ENCODE measurements around the gene SZT2. TPM values are rescaled to one million over a fixed set of nuclear protein-coding genes. Genes with fewer than 3 reads are reported as not detected.

The SZT2 gene
- total and polyA plus RNA-seq, 2 of the 13 experiments (the other 11 are each of a cell fraction or from before 2014, with no cell fraction given), result 8.0 to 8.8 TPM

DNA sequence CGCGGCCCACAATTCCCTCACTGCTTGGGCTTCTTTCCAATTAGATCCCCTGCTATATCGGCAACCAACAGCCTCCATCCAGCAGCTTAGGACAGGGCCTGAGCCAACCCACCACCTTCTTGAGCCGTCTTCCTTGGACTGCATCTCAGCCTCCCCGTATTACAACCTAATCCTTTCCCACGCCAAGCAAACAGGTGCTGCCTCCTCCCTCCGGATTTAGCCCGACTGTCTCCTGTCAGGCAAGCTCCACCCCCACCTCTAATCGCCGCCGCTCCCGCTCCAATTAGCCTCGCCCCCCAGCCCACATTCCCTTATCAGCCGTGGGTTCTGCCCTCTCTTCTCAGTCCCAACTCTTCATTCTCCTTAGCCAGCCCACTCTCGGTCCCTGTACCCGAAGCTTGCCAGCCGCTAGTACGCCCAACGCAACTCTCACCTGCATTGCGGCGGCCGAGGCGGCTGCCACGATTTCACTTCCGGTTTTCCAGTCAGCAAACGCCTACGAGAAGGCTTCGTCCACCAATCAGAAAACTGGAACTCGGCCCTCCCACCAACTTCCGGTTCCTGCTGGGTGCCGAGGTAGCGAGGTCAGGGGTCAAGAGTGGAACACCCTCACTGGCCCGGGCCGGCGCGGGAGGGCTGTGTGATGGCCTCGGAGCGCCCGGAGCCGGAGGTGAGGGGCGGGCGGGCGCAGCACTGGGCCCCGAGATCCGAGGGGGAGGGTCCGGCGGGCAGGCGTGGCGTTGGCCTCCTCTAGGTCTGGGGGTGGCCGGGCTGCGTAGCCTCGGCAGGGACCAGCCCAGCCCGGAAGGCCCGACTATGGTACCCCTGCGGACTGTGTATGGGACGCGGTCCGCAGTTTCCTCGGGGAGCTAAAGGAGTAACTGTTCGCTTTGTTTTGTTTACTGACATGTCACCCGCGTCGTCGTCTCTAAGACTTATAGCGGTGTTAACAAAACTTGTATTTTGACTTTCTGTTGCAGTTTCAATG lies at the start of gene SZT2, which contains the start of gene MED8 (continued):
- TF ChIP-seq, protein P1, sequence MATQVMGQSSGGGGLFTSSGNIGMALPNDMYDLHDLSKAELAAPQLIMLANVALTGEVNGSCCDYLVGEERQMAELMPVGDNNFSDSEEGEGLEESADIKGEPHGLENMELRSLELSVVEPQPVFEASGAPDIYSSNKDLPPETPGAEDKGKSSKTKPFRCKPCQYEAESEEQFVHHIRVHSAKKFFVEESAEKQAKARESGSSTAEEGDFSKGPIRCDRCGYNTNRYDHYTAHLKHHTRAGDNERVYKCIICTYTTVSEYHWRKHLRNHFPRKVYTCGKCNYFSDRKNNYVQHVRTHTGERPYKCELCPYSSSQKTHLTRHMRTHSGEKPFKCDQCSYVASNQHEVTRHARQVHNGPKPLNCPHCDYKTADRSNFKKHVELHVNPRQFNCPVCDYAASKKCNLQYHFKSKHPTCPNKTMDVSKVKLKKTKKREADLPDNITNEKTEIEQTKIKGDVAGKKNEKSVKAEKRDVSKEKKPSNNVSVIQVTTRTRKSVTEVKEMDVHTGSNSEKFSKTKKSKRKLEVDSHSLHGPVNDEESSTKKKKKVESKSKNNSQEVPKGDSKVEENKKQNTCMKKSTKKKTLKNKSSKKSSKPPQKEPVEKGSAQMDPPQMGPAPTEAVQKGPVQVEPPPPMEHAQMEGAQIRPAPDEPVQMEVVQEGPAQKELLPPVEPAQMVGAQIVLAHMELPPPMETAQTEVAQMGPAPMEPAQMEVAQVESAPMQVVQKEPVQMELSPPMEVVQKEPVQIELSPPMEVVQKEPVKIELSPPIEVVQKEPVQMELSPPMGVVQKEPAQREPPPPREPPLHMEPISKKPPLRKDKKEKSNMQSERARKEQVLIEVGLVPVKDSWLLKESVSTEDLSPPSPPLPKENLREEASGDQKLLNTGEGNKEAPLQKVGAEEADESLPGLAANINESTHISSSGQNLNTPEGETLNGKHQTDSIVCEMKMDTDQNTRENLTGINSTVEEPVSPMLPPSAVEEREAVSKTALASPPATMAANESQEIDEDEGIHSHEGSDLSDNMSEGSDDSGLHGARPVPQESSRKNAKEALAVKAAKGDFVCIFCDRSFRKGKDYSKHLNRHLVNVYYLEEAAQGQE (IDR thresholded peaks at IDR 0.05; ENCODE audit: borderline replicate concordance in 1 of 2, low read depth in 1 of 2, low read length in 2 of 2), result no peak; a peak in 1 of 4 replicates
- TF ChIP-seq ZNF207 (IDR thresholded peaks at IDR 0.05; ENCODE audit: borderline replicate concordance), result no peak
- no peak for TF ChIP-seq NFE2 (CRISPR knock-in tag; IDR thresholded peaks at IDR 0.05)
- no peak; the same call in 1 of the 2 replicates for TF ChIP-seq ZNF772 (CRISPR knock-in tag; IDR thresholded peaks at IDR 0.05)
- no peak; the same call in 1 of the 2 replicates for TF ChIP-seq ZNF20 (CRISPR knock-in tag; IDR thresholded peaks at IDR 0.05)
- TF ChIP-seq CBX2 (IDR thresholded peaks at IDR 0.05; ENCODE audit: low read depth, low read length), result no peak
- TF ChIP-seq CBX2 (CRISPR knock-in tag; IDR thresholded peaks at IDR 0.05; ENCODE audit: low read depth), result no peak
- no peak for TF ChIP-seq ZKSCAN1 (IDR thresholded peaks at IDR 0.05; ENCODE audit: low read length)
- TF ChIP-seq, protein P2, sequence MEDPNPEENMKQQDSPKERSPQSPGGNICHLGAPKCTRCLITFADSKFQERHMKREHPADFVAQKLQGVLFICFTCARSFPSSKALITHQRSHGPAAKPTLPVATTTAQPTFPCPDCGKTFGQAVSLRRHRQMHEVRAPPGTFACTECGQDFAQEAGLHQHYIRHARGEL (CRISPR knock-in tag; IDR thresholded peaks at IDR 0.05), result no peak
- TF ChIP-seq, protein P3, sequence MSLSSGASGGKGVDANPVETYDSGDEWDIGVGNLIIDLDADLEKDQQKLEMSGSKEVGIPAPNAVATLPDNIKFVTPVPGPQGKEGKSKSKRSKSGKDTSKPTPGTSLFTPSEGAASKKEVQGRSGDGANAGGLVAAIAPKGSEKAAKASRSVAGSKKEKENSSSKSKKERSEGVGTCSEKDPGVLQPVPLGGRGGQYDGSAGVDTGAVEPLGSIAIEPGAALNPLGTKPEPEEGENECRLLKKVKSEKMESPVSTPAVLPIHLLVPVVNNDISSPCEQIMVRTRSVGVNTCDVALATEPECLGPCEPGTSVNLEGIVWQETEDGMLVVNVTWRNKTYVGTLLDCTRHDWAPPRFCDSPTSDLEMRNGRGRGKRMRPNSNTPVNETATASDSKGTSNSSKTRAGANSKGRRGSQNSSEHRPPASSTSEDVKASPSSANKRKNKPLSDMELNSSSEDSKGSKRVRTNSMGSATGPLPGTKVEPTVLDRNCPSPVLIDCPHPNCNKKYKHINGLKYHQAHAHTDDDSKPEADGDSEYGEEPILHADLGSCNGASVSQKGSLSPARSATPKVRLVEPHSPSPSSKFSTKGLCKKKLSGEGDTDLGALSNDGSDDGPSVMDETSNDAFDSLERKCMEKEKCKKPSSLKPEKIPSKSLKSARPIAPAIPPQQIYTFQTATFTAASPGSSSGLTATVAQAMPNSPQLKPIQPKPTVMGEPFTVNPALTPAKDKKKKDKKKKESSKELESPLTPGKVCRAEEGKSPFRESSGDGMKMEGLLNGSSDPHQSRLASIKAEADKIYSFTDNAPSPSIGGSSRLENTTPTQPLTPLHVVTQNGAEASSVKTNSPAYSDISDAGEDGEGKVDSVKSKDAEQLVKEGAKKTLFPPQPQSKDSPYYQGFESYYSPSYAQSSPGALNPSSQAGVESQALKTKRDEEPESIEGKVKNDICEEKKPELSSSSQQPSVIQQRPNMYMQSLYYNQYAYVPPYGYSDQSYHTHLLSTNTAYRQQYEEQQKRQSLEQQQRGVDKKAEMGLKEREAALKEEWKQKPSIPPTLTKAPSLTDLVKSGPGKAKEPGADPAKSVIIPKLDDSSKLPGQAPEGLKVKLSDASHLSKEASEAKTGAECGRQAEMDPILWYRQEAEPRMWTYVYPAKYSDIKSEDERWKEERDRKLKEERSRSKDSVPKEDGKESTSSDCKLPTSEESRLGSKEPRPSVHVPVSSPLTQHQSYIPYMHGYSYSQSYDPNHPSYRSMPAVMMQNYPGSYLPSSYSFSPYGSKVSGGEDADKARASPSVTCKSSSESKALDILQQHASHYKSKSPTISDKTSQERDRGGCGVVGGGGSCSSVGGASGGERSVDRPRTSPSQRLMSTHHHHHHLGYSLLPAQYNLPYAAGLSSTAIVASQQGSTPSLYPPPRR (CRISPR knock-in tag; IDR thresholded peaks at IDR 0.05; ENCODE audit: borderline replicate concordance), result peak; percentile 67; the same call in 1 of the 2 replicates
- no peak for TF ChIP-seq ZNF615 (CRISPR knock-in tag; IDR thresholded peaks at IDR 0.05; ENCODE audit: borderline replicate concordance)
- no peak for TF ChIP-seq MATR3 (CRISPR knock-in tag; IDR thresholded peaks at IDR 0.05)
- TF ChIP-seq MTA3 (CRISPR knock-in tag; IDR thresholded peaks at IDR 0.05), result no peak
- TF ChIP-seq, protein P4, sequence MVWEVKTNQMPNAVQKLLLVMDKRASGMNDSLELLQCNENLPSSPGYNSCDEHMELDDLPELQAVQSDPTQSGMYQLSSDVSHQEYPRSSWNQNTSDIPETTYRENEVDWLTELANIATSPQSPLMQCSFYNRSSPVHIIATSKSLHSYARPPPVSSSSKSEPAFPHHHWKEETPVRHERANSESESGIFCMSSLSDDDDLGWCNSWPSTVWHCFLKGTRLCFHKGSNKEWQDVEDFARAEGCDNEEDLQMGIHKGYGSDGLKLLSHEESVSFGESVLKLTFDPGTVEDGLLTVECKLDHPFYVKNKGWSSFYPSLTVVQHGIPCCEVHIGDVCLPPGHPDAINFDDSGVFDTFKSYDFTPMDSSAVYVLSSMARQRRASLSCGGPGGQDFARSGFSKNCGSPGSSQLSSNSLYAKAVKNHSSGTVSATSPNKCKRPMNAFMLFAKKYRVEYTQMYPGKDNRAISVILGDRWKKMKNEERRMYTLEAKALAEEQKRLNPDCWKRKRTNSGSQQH (CRISPR knock-in tag; IDR thresholded peaks at IDR 0.05; ENCODE audit: low read depth), result no peak
- 0 out of 2 replicates have a peak, but pooled peaks have one; percentile 60 for TF ChIP-seq ZNF430 (CRISPR knock-in tag; IDR thresholded peaks at IDR 0.05)
- no peak for TF ChIP-seq KLF13 (CRISPR knock-in tag; IDR thresholded peaks at IDR 0.05)
- TF ChIP-seq ZNF776 (CRISPR knock-in tag; IDR thresholded peaks at IDR 0.05), result no peak; the same call in 1 of the 2 replicates
